Measurements from ENCODE around the gene ATP10B.

- TF ChIP-seq, protein P1, sequence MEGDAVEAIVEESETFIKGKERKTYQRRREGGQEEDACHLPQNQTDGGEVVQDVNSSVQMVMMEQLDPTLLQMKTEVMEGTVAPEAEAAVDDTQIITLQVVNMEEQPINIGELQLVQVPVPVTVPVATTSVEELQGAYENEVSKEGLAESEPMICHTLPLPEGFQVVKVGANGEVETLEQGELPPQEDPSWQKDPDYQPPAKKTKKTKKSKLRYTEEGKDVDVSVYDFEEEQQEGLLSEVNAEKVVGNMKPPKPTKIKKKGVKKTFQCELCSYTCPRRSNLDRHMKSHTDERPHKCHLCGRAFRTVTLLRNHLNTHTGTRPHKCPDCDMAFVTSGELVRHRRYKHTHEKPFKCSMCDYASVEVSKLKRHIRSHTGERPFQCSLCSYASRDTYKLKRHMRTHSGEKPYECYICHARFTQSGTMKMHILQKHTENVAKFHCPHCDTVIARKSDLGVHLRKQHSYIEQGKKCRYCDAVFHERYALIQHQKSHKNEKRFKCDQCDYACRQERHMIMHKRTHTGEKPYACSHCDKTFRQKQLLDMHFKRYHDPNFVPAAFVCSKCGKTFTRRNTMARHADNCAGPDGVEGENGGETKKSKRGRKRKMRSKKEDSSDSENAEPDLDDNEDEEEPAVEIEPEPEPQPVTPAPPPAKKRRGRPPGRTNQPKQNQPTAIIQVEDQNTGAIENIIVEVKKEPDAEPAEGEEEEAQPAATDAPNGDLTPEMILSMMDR (IDR thresholded peaks at IDR 0.05), result no peak
- TF ChIP-seq POLR2A (IDR thresholded peaks at IDR 0.05), result no peak
Measured at GRCh38 chr5:160769301-160769700, 82.7 kb downstream of the ATP10B start.

Data from vagina (tissue), 2 donors.